Measurements from ENCODE around the gene SPSB4.

- TF ChIP-seq POLR2A (IDR thresholded peaks at IDR 0.05; ENCODE audit: low read depth, low read length), result no peak
- TF ChIP-seq, protein P1, sequence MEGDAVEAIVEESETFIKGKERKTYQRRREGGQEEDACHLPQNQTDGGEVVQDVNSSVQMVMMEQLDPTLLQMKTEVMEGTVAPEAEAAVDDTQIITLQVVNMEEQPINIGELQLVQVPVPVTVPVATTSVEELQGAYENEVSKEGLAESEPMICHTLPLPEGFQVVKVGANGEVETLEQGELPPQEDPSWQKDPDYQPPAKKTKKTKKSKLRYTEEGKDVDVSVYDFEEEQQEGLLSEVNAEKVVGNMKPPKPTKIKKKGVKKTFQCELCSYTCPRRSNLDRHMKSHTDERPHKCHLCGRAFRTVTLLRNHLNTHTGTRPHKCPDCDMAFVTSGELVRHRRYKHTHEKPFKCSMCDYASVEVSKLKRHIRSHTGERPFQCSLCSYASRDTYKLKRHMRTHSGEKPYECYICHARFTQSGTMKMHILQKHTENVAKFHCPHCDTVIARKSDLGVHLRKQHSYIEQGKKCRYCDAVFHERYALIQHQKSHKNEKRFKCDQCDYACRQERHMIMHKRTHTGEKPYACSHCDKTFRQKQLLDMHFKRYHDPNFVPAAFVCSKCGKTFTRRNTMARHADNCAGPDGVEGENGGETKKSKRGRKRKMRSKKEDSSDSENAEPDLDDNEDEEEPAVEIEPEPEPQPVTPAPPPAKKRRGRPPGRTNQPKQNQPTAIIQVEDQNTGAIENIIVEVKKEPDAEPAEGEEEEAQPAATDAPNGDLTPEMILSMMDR (IDR thresholded peaks at IDR 0.05; ENCODE audit: extremely low read depth in 1 of 2, insufficient read depth in 1 of 2, low read depth in 1 of 2, low read length in 2 of 2), result no peak
- TF ChIP-seq, protein P2, sequence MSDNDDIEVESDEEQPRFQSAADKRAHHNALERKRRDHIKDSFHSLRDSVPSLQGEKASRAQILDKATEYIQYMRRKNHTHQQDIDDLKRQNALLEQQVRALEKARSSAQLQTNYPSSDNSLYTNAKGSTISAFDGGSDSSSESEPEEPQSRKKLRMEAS (IDR thresholded peaks at IDR 0.05; ENCODE audit: insufficient read depth, insufficient read length), result no peak
- no peak for TF ChIP-seq EZH2 (IDR thresholded peaks at IDR 0.05; ENCODE audit: borderline replicate concordance, low read depth, low read length, severe bottlenecking)
- TF ChIP-seq POLR2AphosphoS5 (IDR thresholded peaks at IDR 0.05; ENCODE audit: insufficient read depth, low read depth, low read length), result no peak
Observed at GRCh38 chr3:141093971-141094684, 43.0 kb downstream of the SPSB4 start.
